Panc1 (cell line): Measurements from ENCODE around the gene THSD7A. TPM values are rescaled to one million over a fixed set of nuclear protein-coding genes. Genes with fewer than 3 reads are reported as not detected.

Experiments
- ATAC-seq: fragments of 200-7000 bp; cut with Tn5 transposase; 2 replicates; pipeline ENCODE4 v1.9.1; 2020; ENCODE audit warnings: mild to moderate bottlenecking, moderate library complexity
- BruUV-seq: library from RNA; stranded (reverse); fragments of 400-500 nt; replicated peaks from 2 replicates; lab custom pipeline; 2021; lab: Mats Ljungman, UMichigan
- CTCF ChIA-PET: fragments of 300-600 bp; sonication (Branson Sonifier 250); formaldehyde crosslinking; loops from one replicate; lab custom pipeline; 2022; ENCODE audit warnings: antibody characterized with exemption; lab: Charles Lee
- POLR2A ChIA-PET: fragments of 300-600 bp; sonication (Branson Sonifier 250); formaldehyde crosslinking; loops from one replicate; lab custom pipeline; 2022; ENCODE audit warnings: antibody characterized with exemption; lab: Charles Lee
- DNase-seq: peaks from one replicate; pipeline ENCODE4 v3.0.0-alpha.2; 2010; ENCODE audit warnings: low read depth, low spot score
- H3K27ac ChIP-seq: 2 replicates; pipeline ENCODE4 v1.5.1; 2011; ENCODE audit warnings: mild to moderate bottlenecking, low read length, inconsistent platforms
- H3K27me3 ChIP-seq: fragments of 200-500 bp; sonication (Bioruptor generic); 2 replicates; pipeline ENCODE4 v1.6.0; 2014; ENCODE audit warnings: low read length, inconsistent platforms; ENCODE audit not compliant: control insufficient read depth, insufficient read depth
- H3K36me3 ChIP-seq: fragments of 200-500 bp; sonication (Bioruptor generic); 2 replicates; pipeline ENCODE4 v1.5.1; 2014; ENCODE audit warnings: inconsistent platforms, mild to moderate bottlenecking, low read length, moderate library complexity; ENCODE audit not compliant: control insufficient read depth, insufficient read depth
- H3K4me1 ChIP-seq: 2 replicates; pipeline ENCODE4 v1.5.1; 2011; ENCODE audit warnings: inconsistent platforms, mild to moderate bottlenecking, low read length, moderate library complexity; ENCODE audit not compliant: control insufficient read depth, insufficient read depth
- H3K4me3 ChIP-seq, 2 experiments: 2 replicates each; pipeline ENCODE4 v1.5.1; 2011 to 2012; ENCODE audit warnings: low read depth in 2 of 2, low read length in 2 of 2, mild to moderate bottlenecking in 2 of 2, inconsistent platforms in 1 of 2, moderate library complexity in 1 of 2
- H3K9me3 ChIP-seq: fragments of 200-500 bp; sonication (Bioruptor generic); 2 replicates; pipeline ENCODE4 v1.5.1; 2014; ENCODE audit warnings: low read depth, mild to moderate bottlenecking, inconsistent platforms, low read length, moderate library complexity; ENCODE audit not compliant: control insufficient read depth, insufficient read depth
- CTCF ChIP-seq: fragments of 450-650 bp; IDR thresholded peaks from 2 replicates; pipeline ENCODE4 v1.5.1; 2017; ENCODE audit warnings: mild to moderate bottlenecking
- POLR2AphosphoS5 ChIP-seq: IDR thresholded peaks from 2 replicates; pipeline ENCODE4 v1.6.1; 2012; ENCODE audit warnings: mild to moderate bottlenecking, low read depth, low read length, moderate library complexity
- SIN3A ChIP-seq: IDR thresholded peaks from 2 replicates; pipeline ENCODE4 v1.6.1; 2012; ENCODE audit warnings: low read depth, mild to moderate bottlenecking, low read length, moderate library complexity, borderline replicate concordance; ENCODE audit not compliant: insufficient read depth
- TCF7L2 ChIP-seq: IDR thresholded peaks from 2 replicates; pipeline ENCODE4 v1.6.1; 2011; ENCODE audit warnings: mild to moderate bottlenecking, low read depth, low read length, inconsistent platforms
- in situ Hi-C: cut with HindIII; loops from 2 replicates; pipeline ENCODE4 v1.10.0; 2016; ENCODE audit warnings: low sequenced_read_pairs, low pct_unique_long_range_greater_than_20kb
- intact Hi-C: fragments of 100-400 bp; cut with micrococcal nuclease; formaldehyde crosslinking; loops from one replicate; pipeline ENCODE4 v1.10.0; 2022; ENCODE audit not compliant: unreplicated experiment
- total RNA-seq: library from RNA; stranded (reverse); gene quantifications from one replicate; pipeline ENCODE4 v1.2.1, GENCODE V29; 2021; ENCODE audit not compliant: unreplicated experiment
- TF ChIP-seq, protein P1 (sequence below), 2 experiments: IDR thresholded peaks; 2 replicates each; pipeline ENCODE4 v1.6.1; 2011 to 2012; ENCODE audit warnings: low read depth in 2 of 2, control low read depth in 1 of 2, low read length in 1 of 2, mild to moderate bottlenecking in 1 of 2, moderate library complexity in 1 of 2; ENCODE audit not compliant: insufficient read depth in 1 of 2

THSD7A gene
- total RNA-seq, 1 experiment from 2014 or later: 38.6 TPM

- Histone ChIP-seq H3K27me3 (no peaks in the 10 kb centered on the region), H3K4me1 (peaks cover 48% of the 10 kb centered on the region), H3K36me3 (no peaks in the 10 kb centered on the region), H3K27ac (peak overlapping the region; percentile 86), H3K9me3 (no peaks in the 10 kb centered on the region), H3K4me3 (no peak overlapping the region)
- DNase-seq (no peak), ATAC-seq (peak; percentile 83)
- ChIA-PET POLR2A (interaction anchor here (0.6 kb wide), 2 partner anchors 72 to 161 kb away, joined by 5 to 7 read pairs; no protein-coding TSS in a partner anchor), CTCF (no interaction called here)
- in situ Hi-C loops (no loop called here), intact Hi-C loops (no loop called here)
- TF ChIP-seq, protein P1, sequence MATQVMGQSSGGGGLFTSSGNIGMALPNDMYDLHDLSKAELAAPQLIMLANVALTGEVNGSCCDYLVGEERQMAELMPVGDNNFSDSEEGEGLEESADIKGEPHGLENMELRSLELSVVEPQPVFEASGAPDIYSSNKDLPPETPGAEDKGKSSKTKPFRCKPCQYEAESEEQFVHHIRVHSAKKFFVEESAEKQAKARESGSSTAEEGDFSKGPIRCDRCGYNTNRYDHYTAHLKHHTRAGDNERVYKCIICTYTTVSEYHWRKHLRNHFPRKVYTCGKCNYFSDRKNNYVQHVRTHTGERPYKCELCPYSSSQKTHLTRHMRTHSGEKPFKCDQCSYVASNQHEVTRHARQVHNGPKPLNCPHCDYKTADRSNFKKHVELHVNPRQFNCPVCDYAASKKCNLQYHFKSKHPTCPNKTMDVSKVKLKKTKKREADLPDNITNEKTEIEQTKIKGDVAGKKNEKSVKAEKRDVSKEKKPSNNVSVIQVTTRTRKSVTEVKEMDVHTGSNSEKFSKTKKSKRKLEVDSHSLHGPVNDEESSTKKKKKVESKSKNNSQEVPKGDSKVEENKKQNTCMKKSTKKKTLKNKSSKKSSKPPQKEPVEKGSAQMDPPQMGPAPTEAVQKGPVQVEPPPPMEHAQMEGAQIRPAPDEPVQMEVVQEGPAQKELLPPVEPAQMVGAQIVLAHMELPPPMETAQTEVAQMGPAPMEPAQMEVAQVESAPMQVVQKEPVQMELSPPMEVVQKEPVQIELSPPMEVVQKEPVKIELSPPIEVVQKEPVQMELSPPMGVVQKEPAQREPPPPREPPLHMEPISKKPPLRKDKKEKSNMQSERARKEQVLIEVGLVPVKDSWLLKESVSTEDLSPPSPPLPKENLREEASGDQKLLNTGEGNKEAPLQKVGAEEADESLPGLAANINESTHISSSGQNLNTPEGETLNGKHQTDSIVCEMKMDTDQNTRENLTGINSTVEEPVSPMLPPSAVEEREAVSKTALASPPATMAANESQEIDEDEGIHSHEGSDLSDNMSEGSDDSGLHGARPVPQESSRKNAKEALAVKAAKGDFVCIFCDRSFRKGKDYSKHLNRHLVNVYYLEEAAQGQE (IDR thresholded peaks at IDR 0.05; ENCODE audit: insufficient read depth in 1 of 2, low read depth in 2 of 2, low read length in 1 of 2): no peak
- TF ChIP-seq SIN3A (no peak), POLR2AphosphoS5 (peak; percentile 73), TCF7L2 (peak; percentile 89), CTCF (no peak)
- BruUV-seq: no TSS peak
Measured at GRCh38 chr7:11706666-11707605, 125.1 kb downstream of the THSD7A start.

DNA sequence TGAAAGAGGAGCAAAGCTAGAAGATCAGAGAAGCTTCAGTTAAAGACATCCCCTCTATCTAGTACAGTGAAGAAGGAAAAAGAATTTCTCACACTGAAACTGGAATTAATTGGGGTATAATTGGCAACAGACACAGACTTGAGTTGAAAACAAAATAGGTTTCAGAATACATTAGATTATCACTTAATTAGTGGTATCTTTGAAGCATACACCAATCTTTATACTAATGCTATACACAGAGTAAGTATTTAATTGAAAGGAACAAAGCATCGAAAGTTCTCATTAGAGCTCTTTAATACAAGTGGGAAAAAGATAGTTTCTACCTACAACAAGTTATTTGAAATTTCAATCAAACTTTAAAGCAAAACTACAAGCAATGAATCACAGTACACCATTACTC lies 128.2 kb downstream of the THSD7A start:
- in situ Hi-C loops: no loop called here
- DNase-seq: no peak
- BruUV-seq: no TSS peak
- CTCF ChIA-PET: no interaction called here
- Histone ChIP-seq H3K4me3 (no peak overlapping the region), H3K4me1 (peaks cover 29% of the 10 kb centered on the region), H3K27me3 (no peaks in the 10 kb centered on the region), H3K9me3 (no peaks in the 10 kb centered on the region), H3K27ac (peak overlapping the region; percentile 71; the same call in 1 of the 2 replicates), H3K36me3 (no peaks in the 10 kb centered on the region)
- TF ChIP-seq CTCF (no peak), SIN3A (no peak), TCF7L2 (no peak), POLR2AphosphoS5 (no peak)
- TF ChIP-seq, protein P1 (IDR thresholded peaks at IDR 0.05; ENCODE audit: insufficient read depth in 1 of 2, low read depth in 2 of 2, low read length in 1 of 2): no peak
- POLR2A ChIA-PET: interaction anchor here (0.5 kb wide), 1 partner anchor 141 kb away, joined by 4 read pairs; no protein-coding TSS in a partner anchor
- intact Hi-C loops: no loop called here
- no peak for ATAC-seq
